ENCODE measurements around the gene SPECC1.

Gene SPECC1

GRCh38 chr17:20266806-20267458 is 257.8 kb downstream of the SPECC1 start:
- Histone ChIP-seq H3K27ac (no peak overlapping the region), H3K36me3 (no peaks in the 10 kb centered on the region), H3K4me1 (ENCODE audit: control insufficient read depth in 1 of 2, insufficient read depth in 1 of 2, low read depth in 1 of 2, low read length in 1 of 2) (no peaks in the 10 kb centered on the region), H3K9me3 (no peaks in the 10 kb centered on the region), H3K4me3 (ENCODE audit: low read depth in 1 of 2, low read length in 1 of 2) (no peak overlapping the region), H3K27me3 (no peaks in the 10 kb centered on the region)
- TF ChIP-seq CTCF (IDR thresholded peaks at IDR 0.05): no peak

DNA sequence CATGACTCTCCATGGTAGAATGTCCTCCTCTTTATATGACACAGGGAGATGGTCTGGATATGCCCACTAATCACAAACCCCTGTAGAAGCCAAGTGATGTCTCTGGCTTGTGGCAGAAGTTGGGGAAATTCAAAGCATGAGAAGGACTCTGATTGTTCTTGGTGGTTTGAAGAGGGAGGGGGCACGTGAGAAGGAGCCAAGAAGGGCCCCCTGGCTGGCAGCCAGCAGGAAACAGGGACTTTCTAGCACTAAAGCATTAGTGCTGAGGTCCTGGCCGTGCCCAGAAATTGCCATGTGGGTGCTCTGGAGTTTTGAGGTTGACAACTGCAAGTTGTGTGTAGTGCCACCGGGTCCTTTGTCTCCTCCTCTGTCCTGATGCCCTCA is 258.3 kb downstream of the SPECC1 start:
- Histone ChIP-seq H3K36me3 (no peaks in the 10 kb centered on the region), H3K4me3 (ENCODE audit: low read depth in 1 of 2, low read length in 1 of 2) (no peak overlapping the region), H3K27ac (no peak overlapping the region), H3K9me3 (no peaks in the 10 kb centered on the region), H3K4me1 (ENCODE audit: control insufficient read depth in 1 of 2, insufficient read depth in 1 of 2, low read depth in 1 of 2, low read length in 1 of 2) (no peaks in the 10 kb centered on the region), H3K27me3 (no peaks in the 10 kb centered on the region)
- no peak for TF ChIP-seq CTCF (IDR thresholded peaks at IDR 0.05)

- Histone ChIP-seq H3K4me3 (ENCODE audit: low read depth in 1 of 2, low read length in 1 of 2) (no peak overlapping the region), H3K27me3 (no peaks in the 10 kb centered on the region), H3K4me1 (ENCODE audit: control insufficient read depth in 1 of 2, insufficient read depth in 1 of 2, low read depth in 1 of 2, low read length in 1 of 2) (no peaks in the 10 kb centered on the region), H3K27ac (no peak overlapping the region), H3K36me3 (no peaks in the 10 kb centered on the region), H3K9me3 (no peaks in the 10 kb centered on the region)
- TF ChIP-seq CTCF (IDR thresholded peaks at IDR 0.05): no peak
Measured at GRCh38 chr17:20270369-20270768, 261.2 kb downstream of the SPECC1 start.

DNA sequence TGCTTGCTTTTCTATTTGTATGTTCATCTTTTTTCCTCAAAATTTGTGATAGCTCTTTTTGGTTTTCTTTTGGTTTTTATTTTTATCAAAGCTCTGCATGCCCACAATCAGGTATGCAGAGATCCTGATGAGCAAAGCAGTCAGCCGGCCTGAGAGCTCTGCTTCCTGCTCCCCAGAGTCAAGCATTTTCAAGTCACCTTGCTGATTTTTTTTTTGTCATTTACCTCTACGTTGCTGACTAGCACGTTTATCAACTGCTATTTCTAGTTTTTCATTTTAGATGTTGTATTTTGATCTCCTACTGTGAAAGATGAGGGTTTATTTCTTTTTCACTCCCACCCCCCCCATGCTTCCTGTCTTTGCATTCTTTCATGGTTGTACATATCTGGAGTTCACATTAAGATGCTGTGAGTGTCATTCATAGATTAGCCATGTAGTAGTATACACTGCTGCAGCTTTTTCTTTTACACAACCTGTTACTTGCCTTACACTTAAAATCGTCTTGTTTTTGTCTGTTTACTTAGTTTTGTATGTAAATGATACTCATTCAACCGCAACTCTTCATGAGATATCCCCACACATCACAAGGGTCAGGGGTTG is 262.0 kb downstream of the SPECC1 start:
- H3K4me3 ChIP-seq (ENCODE audit: low read depth in 1 of 2, low read length in 1 of 2): no peak overlapping the region
- no peaks in the 10 kb centered on the region for H3K36me3 ChIP-seq
- no peak overlapping the region for H3K27ac ChIP-seq
- H3K27me3 ChIP-seq: no peaks in the 10 kb centered on the region
- no peak for TF ChIP-seq CTCF (IDR thresholded peaks at IDR 0.05)
- no peaks in the 10 kb centered on the region for H3K4me1 ChIP-seq (ENCODE audit: control insufficient read depth in 1 of 2, insufficient read depth in 1 of 2, low read depth in 1 of 2, low read length in 1 of 2)
- no peaks in the 10 kb centered on the region for H3K9me3 ChIP-seq

DNA sequence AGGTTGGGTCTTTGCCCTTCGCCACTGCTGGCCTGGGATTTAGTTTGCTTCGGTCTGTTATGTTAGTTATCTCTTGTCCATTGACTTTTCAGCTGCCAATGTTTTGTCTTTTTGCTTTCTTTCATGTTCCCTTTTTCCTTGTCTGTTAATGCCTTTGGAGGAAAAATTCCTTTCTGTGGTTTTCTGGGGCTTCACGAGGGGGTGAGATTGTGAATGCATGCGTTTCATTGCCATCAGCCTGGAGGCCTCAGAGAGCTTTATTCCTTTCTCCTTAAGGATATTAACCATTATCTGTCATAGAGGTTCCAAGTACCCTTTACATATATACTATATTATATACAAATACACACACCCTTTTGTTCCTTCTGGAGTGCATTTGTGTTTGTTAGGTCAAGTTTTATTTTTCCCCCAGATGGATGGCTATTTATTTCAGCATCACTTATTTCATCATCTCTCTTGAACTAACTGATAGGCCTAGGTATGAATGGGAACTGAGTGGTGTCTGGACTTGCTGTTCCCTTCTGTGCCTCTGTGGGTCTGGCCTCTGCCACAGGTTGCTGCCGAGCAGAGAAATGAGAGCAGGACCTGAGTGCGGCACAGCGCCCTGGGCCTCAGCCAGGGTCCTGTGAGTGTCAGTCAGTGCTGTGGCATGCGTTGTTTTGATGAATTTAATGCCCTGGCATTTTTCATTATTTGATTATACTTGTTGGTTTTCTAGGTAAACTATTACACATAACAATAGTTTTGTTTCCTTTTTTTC is 264.8 kb downstream of the SPECC1 start:
- Histone ChIP-seq H3K27me3 (no peaks in the 10 kb centered on the region), H3K4me3 (ENCODE audit: low read depth in 1 of 2, low read length in 1 of 2) (no peak overlapping the region), H3K36me3 (no peaks in the 10 kb centered on the region), H3K9me3 (no peaks in the 10 kb centered on the region), H3K27ac (no peak overlapping the region), H3K4me1 (ENCODE audit: control insufficient read depth in 1 of 2, insufficient read depth in 1 of 2, low read depth in 1 of 2, low read length in 1 of 2) (no peaks in the 10 kb centered on the region)
- no peak for TF ChIP-seq CTCF (IDR thresholded peaks at IDR 0.05)
